Skeletal muscle satellite cell (primary cell): ENCODE results near the gene TLE2.
A peak's percentile ranks its signal among the peaks of the same experiment; 100 is the strongest.

Experiments used
- H3K27me3 ChIP-seq: 2 replicates; pipeline ENCODE4 v1.7.0; 2013; ENCODE audit warnings: low read length; ENCODE audit not compliant: control insufficient read depth, insufficient read depth
- H3K36me3 ChIP-seq: 2 replicates; pipeline ENCODE4 v1.7.0; 2013; ENCODE audit warnings: mild to moderate bottlenecking, control low read depth, low read length; ENCODE audit not compliant: insufficient read depth
- H3K4me1 ChIP-seq: 2 replicates; pipeline ENCODE4 v1.7.0; 2013; ENCODE audit warnings: low read length; ENCODE audit not compliant: control insufficient read depth, insufficient read depth
- H3K4me2 ChIP-seq: 2 replicates; pipeline ENCODE4 v1.7.0; 2013; ENCODE audit warnings: mild to moderate bottlenecking, low read length
- H3K4me3 ChIP-seq: 2 replicates; pipeline ENCODE4 v1.7.0; 2013; ENCODE audit warnings: low read length
- H3K9ac ChIP-seq: 2 replicates; pipeline ENCODE4 v1.7.0; 2013; ENCODE audit warnings: mild to moderate bottlenecking, low read depth, low read length, moderate library complexity
- H3K9me3 ChIP-seq: replicated peaks from 2 replicates; pipeline ENCODE4 v1.7.0; 2013; ENCODE audit warnings: mild to moderate bottlenecking, control low read depth, low read length

TLE2 gene

GRCh38 chr19:3034656-3035541 lies 5.8 kb upstream of the TLE2 start:
- Histone ChIP-seq H3K9me3 (no peaks in the 10 kb centered on the region), H3K4me3 (peak overlapping the region; percentile 74)

GRCh38 chr19:3034406-3034655 lies 5.3 kb upstream of the TLE2 start:
- no peak overlapping the region for H3K9ac ChIP-seq
- no peak overlapping the region for H3K4me3 ChIP-seq
- H3K27me3 ChIP-seq = peaks cover 32% of the 10 kb centered on the region
- H3K4me1 ChIP-seq = peaks cover 9% of the 10 kb centered on the region
- no peak overlapping the region for H3K4me2 ChIP-seq
- no peaks in the 10 kb centered on the region for H3K36me3 ChIP-seq
- H3K9me3 ChIP-seq = no peaks in the 10 kb centered on the region

More at GRCh38 chr19:3034656-3035541, 5.8 kb upstream of the TLE2 start:
- peaks cover 27% of the 10 kb centered on the region for H3K27me3 ChIP-seq
- peak overlapping the region; percentile 97 for H3K4me2 ChIP-seq
- H3K36me3 ChIP-seq = no peaks in the 10 kb centered on the region
- peaks cover 9% of the 10 kb centered on the region for H3K4me1 ChIP-seq
- H3K9ac ChIP-seq = peak overlapping the region; percentile 79

GRCh38 chr19:3033595-3034405 lies 4.7 kb upstream of the TLE2 start:
- H3K9me3 ChIP-seq = no peaks in the 10 kb centered on the region
- H3K4me3 ChIP-seq = no peak overlapping the region

GRCh38 chr19:3031607-3031867 lies 2.5 kb upstream of the TLE2 start:
- Histone ChIP-seq H3K9ac (no peak overlapping the region), H3K27me3 (peaks cover 50% of the 10 kb centered on the region), H3K4me2 (no peak overlapping the region), H3K36me3 (no peaks in the 10 kb centered on the region), H3K4me1 (peaks cover 9% of the 10 kb centered on the region), H3K9me3 (no peaks in the 10 kb centered on the region), H3K4me3 (no peak overlapping the region)

More at GRCh38 chr19:3033595-3034405, 4.7 kb upstream of the TLE2 start:
- H3K9ac ChIP-seq = no peak overlapping the region
- H3K27me3 ChIP-seq = peaks cover 32% of the 10 kb centered on the region
- H3K4me2 ChIP-seq = no peak overlapping the region
- no peaks in the 10 kb centered on the region for H3K36me3 ChIP-seq
- peaks cover 9% of the 10 kb centered on the region for H3K4me1 ChIP-seq

GRCh38 chr19:3028305-3029064 lies 595 bp downstream of the TLE2 start:
- peaks cover 65% of the 10 kb centered on the region for H3K27me3 ChIP-seq
- H3K9ac ChIP-seq = no peak overlapping the region
- peak overlapping the region; percentile 55 for H3K4me3 ChIP-seq
- no peaks in the 10 kb centered on the region for H3K4me1 ChIP-seq
- no peaks in the 10 kb centered on the region for H3K36me3 ChIP-seq
- no peaks in the 10 kb centered on the region for H3K9me3 ChIP-seq
- H3K4me2 ChIP-seq = peak overlapping the region; percentile 75

- Histone ChIP-seq H3K4me3 (no peak overlapping the region), H3K4me2 (no peak overlapping the region), H3K9ac (no peak overlapping the region), H3K9me3 (no peaks in the 10 kb centered on the region), H3K36me3 (no peaks in the 10 kb centered on the region), H3K27me3 (peaks cover 65% of the 10 kb centered on the region), H3K4me1 (no peaks in the 10 kb centered on the region)
These were observed 1.1 kb downstream of the TLE2 start for GRCh38 chr19:3027981-3028304.

GRCh38 chr19:3027292-3027691 lies 1.8 kb downstream of the TLE2 start:
- Histone ChIP-seq H3K27me3 (peaks cover 59% of the 10 kb centered on the region), H3K36me3 (no peaks in the 10 kb centered on the region), H3K4me3 (no peak overlapping the region), H3K4me1 (no peaks in the 10 kb centered on the region), H3K4me2 (no peak overlapping the region), H3K9ac (no peak overlapping the region), H3K9me3 (no peaks in the 10 kb centered on the region)

GRCh38 chr19:3026768-3027167 lies 2.3 kb downstream of the TLE2 start:
- H3K9me3 ChIP-seq = no peaks in the 10 kb centered on the region
- H3K4me1 ChIP-seq = no peaks in the 10 kb centered on the region
- H3K4me3 ChIP-seq = no peak overlapping the region
- peaks cover 55% of the 10 kb centered on the region for H3K27me3 ChIP-seq
- no peak overlapping the region for H3K9ac ChIP-seq
- no peak overlapping the region for H3K4me2 ChIP-seq
- H3K36me3 ChIP-seq = no peaks in the 10 kb centered on the region

GRCh38 chr19:3025549-3025886 lies 3.6 kb downstream of the TLE2 start:
- Histone ChIP-seq H3K9ac (no peak overlapping the region), H3K27me3 (peaks cover 44% of the 10 kb centered on the region), H3K9me3 (no peaks in the 10 kb centered on the region), H3K36me3 (no peaks in the 10 kb centered on the region), H3K4me1 (no peaks in the 10 kb centered on the region), H3K4me3 (no peak overlapping the region), H3K4me2 (no peak overlapping the region)

- H3K9me3 ChIP-seq = no peaks in the 10 kb centered on the region
- H3K4me3 ChIP-seq = no peak overlapping the region
- no peak overlapping the region for H3K9ac ChIP-seq
- no peak overlapping the region for H3K4me2 ChIP-seq
- H3K36me3 ChIP-seq = no peaks in the 10 kb centered on the region
- peaks cover 39% of the 10 kb centered on the region for H3K27me3 ChIP-seq
- H3K4me1 ChIP-seq = no peaks in the 10 kb centered on the region
These were observed 4.1 kb downstream of the TLE2 start for GRCh38 chr19:3024870-3025548.

- H3K4me3 ChIP-seq = no peak overlapping the region
- H3K27me3 ChIP-seq = peaks cover 34% of the 10 kb centered on the region
- H3K36me3 ChIP-seq = no peaks in the 10 kb centered on the region
- no peak overlapping the region for H3K4me2 ChIP-seq
- no peak overlapping the region for H3K9ac ChIP-seq
- no peaks in the 10 kb centered on the region for H3K9me3 ChIP-seq
- no peaks in the 10 kb centered on the region for H3K4me1 ChIP-seq
These were observed 4.6 kb downstream of the TLE2 start for GRCh38 chr19:3024509-3024869.
